PC-9 (cell line): Measurements from ENCODE around the gene SNX25. TPM values are rescaled to one million over a fixed set of nuclear protein-coding genes. Genes with fewer than 3 reads are reported as not detected.

Source experiments
- BruUV-seq: library from RNA; stranded (reverse); fragments of 400-500 nt; replicated peaks from 2 replicates; lab custom pipeline; 2021; lab: Mats Ljungman, UMichigan
- CTCF ChIA-PET: fragments of 300-600 bp; sonication (Branson Sonifier 250); formaldehyde crosslinking; loops from one replicate; lab custom pipeline; 2022; ENCODE audit warnings: antibody characterized with exemption; lab: Charles Lee
- POLR2A ChIA-PET: fragments of 300-600 bp; sonication (Branson Sonifier 250); formaldehyde crosslinking; loops from one replicate; lab custom pipeline; 2022; ENCODE audit warnings: antibody characterized with exemption; ENCODE audit not compliant: unreplicated experiment; lab: Charles Lee
- DNase-seq, 2 experiments: peaks; one replicate each; pipeline versions ENCODE4 v3.0.0 to v3.0.0-alpha.2; 2015 to 2022; ENCODE audit warnings: mixed read lengths in 1 of 2
- H2AFZ ChIP-seq: fragments of 200-600 bp; sonication (generic); 2 replicates; pipeline ENCODE4 v1.8.1; 2017; ENCODE audit warnings: antibody characterized with exemption
- H3F3A ChIP-seq: fragments of 200-600 bp; sonication (generic); 2 replicates; pipeline ENCODE4 v1.8.1; 2017; ENCODE audit warnings: antibody characterized with exemption, mild to moderate bottlenecking, low read depth; ENCODE audit not compliant: insufficient read depth
- H3K27ac ChIP-seq: fragments of 200-600 bp; sonication (generic); 2 replicates; pipeline ENCODE4 v1.6.1; 2016; ENCODE audit warnings: mixed run types
- H3K27me3 ChIP-seq: fragments of 200-600 bp; sonication (generic); 2 replicates; pipeline ENCODE4 v1.6.1; 2016; ENCODE audit warnings: low read depth, mixed run types; ENCODE audit not compliant: insufficient read depth
- H3K36me3 ChIP-seq: fragments of 200-600 bp; sonication (generic); 2 replicates; pipeline ENCODE4 v1.6.1; 2016; ENCODE audit warnings: low read depth, mixed run types
- H3K4me1 ChIP-seq: fragments of 200-600 bp; sonication (generic); replicated peaks from 2 replicates; pipeline ENCODE4 v1.6.1; 2016; ENCODE audit warnings: mixed run types; ENCODE audit not compliant: insufficient read depth
- H3K4me2 ChIP-seq: fragments of 200-600 bp; sonication (generic); 2 replicates; pipeline ENCODE4 v1.6.1; 2017; ENCODE audit warnings: mixed run types
- H3K4me3 ChIP-seq: fragments of 200-600 bp; sonication (generic); 2 replicates; pipeline ENCODE4 v1.6.1; 2016; ENCODE audit warnings: mixed run types
- H3K79me2 ChIP-seq: fragments of 200-600 bp; sonication (generic); 2 replicates; pipeline ENCODE4 v1.6.1; 2017; ENCODE audit warnings: low read depth, mixed run types
- H3K9me2 ChIP-seq: fragments of 200-600 bp; sonication (generic); 2 replicates; pipeline ENCODE4 v1.8.1; 2017; ENCODE audit warnings: mild to moderate bottlenecking; ENCODE audit not compliant: insufficient read depth
- H3K9me3 ChIP-seq: fragments of 200-600 bp; sonication (generic); 2 replicates; pipeline ENCODE4 v1.8.1; 2016; ENCODE audit warnings: low read depth; ENCODE audit not compliant: insufficient read depth
- H4K20me1 ChIP-seq: fragments of 200-600 bp; sonication (generic); 2 replicates; pipeline ENCODE4 v1.8.1; 2017; ENCODE audit not compliant: insufficient read depth
- EZH2 ChIP-seq: fragments of 200-600 bp; sonication (generic); IDR thresholded peaks from 2 replicates; pipeline ENCODE4 v1.8.0; 2017; ENCODE audit warnings: antibody characterized with exemption, low read depth
- intact Hi-C: fragments of 100-400 bp; cut with micrococcal nuclease; formaldehyde crosslinking; loops from one replicate; pipeline ENCODE4 v1.10.0; 2022; ENCODE audit not compliant: unreplicated experiment
- total RNA-seq: library from RNA; stranded (reverse); gene quantifications from 2 replicates; pipeline ENCODE4 v1.2.3, GENCODE V29; 2021
- TF ChIP-seq, protein P1 (sequence below): fragments of 200-600 bp; sonication (generic); conservative IDR thresholded peaks from 2 replicates; pipeline ENCODE4 v1.6.1; 2017; ENCODE audit warnings: mixed run types, antibody characterized with exemption, mild to moderate bottlenecking, moderate library complexity

The SNX25 gene
- total RNA-seq, 1 experiment from 2014 or later, result 18.0 TPM

DNA sequence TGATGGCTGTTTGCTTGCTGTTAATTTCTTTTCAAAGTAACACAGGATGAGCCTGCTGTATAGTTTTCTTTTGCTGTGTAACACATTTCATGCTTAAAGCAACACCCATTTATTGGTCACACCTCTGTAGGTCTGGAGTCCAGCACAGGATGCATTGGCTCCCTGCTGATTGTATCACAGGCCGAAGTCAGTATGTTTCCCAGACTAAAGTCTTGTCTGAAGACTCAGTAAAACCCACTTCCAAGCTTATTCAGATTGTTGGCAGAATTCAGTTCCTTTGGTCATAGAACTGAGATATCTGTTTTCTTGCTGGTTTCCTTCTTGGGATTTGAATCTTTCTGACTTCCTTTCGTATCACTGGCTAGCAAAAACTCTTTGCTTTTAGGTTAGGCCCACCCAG, 132.0 kb downstream of the SNX25 start:
- CTCF ChIA-PET, result no interaction called here
- BruUV-seq, result no TSS peak

DNA sequence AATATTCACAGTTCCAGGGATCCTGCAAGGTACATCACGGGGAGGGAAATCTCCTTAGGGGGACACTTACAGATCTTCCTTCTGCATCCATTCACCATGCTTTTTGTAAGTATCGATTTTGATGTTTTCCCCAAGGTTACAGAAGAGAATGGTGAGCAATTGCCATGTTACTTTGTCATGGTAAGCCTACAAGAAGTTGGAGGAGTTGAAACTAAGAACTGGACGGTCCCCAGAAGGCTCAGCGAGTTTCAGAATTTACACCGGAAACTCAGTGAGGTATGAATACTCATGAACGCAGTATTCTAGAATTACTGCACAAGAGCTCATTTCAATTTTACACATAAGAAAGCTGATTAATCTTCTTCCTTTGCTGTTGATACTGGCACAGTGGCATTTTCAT, 132.4 kb downstream of the SNX25 start:
- ChIA-PET POLR2A (no interaction called here), CTCF (no interaction called here)
- Histone ChIP-seq H3K4me3 (no peak overlapping the region), H3K9me2 (no peaks in the 10 kb centered on the region), H4K20me1 (no peaks in the 10 kb centered on the region), H3K9me3 (no peaks in the 10 kb centered on the region), H3F3A (no peaks in the 10 kb centered on the region), H3K4me1 (no peaks in the 10 kb centered on the region), H3K27ac (no peak overlapping the region), H3K27me3 (no peaks in the 10 kb centered on the region), H3K36me3 (no peaks in the 10 kb centered on the region), H3K4me2 (no peak overlapping the region), H3K79me2 (no peaks in the 10 kb centered on the region), H2AFZ (no peak overlapping the region)
- TF ChIP-seq EZH2, result no peak
- TF ChIP-seq, protein P1, sequence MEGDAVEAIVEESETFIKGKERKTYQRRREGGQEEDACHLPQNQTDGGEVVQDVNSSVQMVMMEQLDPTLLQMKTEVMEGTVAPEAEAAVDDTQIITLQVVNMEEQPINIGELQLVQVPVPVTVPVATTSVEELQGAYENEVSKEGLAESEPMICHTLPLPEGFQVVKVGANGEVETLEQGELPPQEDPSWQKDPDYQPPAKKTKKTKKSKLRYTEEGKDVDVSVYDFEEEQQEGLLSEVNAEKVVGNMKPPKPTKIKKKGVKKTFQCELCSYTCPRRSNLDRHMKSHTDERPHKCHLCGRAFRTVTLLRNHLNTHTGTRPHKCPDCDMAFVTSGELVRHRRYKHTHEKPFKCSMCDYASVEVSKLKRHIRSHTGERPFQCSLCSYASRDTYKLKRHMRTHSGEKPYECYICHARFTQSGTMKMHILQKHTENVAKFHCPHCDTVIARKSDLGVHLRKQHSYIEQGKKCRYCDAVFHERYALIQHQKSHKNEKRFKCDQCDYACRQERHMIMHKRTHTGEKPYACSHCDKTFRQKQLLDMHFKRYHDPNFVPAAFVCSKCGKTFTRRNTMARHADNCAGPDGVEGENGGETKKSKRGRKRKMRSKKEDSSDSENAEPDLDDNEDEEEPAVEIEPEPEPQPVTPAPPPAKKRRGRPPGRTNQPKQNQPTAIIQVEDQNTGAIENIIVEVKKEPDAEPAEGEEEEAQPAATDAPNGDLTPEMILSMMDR, result no peak
- intact Hi-C loops, result no loop called here
- BruUV-seq, result no TSS peak
- DNase-seq, result no peak

More for the DNA sequence above, 132.0 kb downstream of the SNX25 start:
- Histone ChIP-seq H3K4me1 (no peaks in the 10 kb centered on the region), H2AFZ (no peak overlapping the region), H3K27ac (no peak overlapping the region), H3K79me2 (no peaks in the 10 kb centered on the region), H3K36me3 (no peaks in the 10 kb centered on the region), H3K4me3 (no peak overlapping the region), H3K27me3 (no peaks in the 10 kb centered on the region), H3K9me2 (no peaks in the 10 kb centered on the region), H4K20me1 (no peaks in the 10 kb centered on the region), H3K4me2 (no peak overlapping the region), H3F3A (no peaks in the 10 kb centered on the region), H3K9me3 (no peaks in the 10 kb centered on the region)
- POLR2A ChIA-PET, result no interaction called here
- DNase-seq, result no peak
- TF ChIP-seq, protein P1, result no peak
- no peak for TF ChIP-seq EZH2
- intact Hi-C loops, result no loop called here

DNA sequence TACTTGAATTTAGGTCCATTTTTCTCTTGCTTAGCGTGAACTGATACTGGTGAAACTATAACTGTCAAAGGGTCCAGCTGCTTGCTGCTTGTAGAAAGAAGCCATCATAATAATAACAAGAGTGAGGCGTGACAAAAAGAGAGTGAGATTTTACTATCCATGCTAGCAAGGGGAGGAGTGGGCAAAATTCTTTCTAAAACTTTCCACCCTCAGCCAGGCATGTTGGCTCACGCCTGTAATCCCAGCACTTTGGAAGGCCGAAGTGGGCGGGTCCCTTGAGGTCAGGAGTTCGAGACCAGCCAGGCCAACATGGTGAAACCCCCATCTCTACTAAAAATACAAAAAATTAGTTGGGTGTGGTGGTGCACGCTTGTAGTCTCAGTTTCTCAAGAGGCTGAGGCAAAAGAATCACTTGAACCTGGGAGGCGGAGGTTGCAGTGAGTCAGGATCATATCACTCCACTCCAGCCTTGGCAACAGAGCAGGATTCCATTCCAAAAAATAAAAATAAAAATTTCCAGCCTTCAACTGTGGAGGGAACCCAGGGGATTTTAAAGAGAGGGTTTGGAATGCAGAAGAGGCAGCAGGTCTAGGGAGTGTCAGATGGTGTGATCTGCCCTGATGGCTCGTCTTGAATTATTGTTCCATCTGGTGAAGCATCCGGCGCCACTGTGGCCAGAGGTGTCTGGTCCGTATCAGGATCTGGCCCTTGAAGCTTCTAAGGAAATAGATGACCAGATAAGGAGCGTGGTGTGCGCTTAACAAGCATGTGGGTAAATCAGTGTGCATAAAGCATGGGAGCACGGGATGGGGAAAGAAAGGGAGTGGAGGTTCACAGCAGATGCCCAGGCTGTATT, 134.6 kb downstream of the SNX25 start:
- no TSS peak for BruUV-seq
- ChIA-PET CTCF (no interaction called here), POLR2A (no interaction called here)
- intact Hi-C loops, result no loop called here
- Histone ChIP-seq H3K9me3 (no peaks in the 10 kb centered on the region), H3K27me3 (no peaks in the 10 kb centered on the region), H3K79me2 (no peaks in the 10 kb centered on the region), H3K9me2 (no peaks in the 10 kb centered on the region), H3F3A (no peaks in the 10 kb centered on the region), H2AFZ (no peak overlapping the region), H3K4me2 (no peak overlapping the region), H3K27ac (no peak overlapping the region), H3K4me3 (no peak overlapping the region), H3K4me1 (no peaks in the 10 kb centered on the region), H4K20me1 (no peaks in the 10 kb centered on the region), H3K36me3 (no peaks in the 10 kb centered on the region)
- no peak for DNase-seq
- TF ChIP-seq, protein P1, result no peak
- TF ChIP-seq EZH2, result no peak
